ENCODE results near the gene SNCAIP. TPM values are rescaled to one million over a fixed set of nuclear protein-coding genes. Genes with fewer than 3 reads are reported as not detected.
"Not testable (repeated sequence)": the region's sequence is repeated elsewhere in the genome, so short reads cannot be mapped to it uniquely, and the experiment has no call there.

The SNCAIP gene
- total RNA-seq, 2 donors from 2014 or later, result not detected

- no peaks in the 10 kb centered on the region for H3K36me3 Mint-ChIP-seq
- DNase-seq (ENCODE audit: low spot score in 2 of 2) (no peak), ATAC-seq (no peak)
- H3K27ac Mint-ChIP-seq, result no peak overlapping the region
- H3K9me3 Mint-ChIP-seq, result no peaks in the 10 kb centered on the region
These were observed 29.1 kb downstream of the SNCAIP start for GRCh38 chr5:122341087-122341486.

DNA sequence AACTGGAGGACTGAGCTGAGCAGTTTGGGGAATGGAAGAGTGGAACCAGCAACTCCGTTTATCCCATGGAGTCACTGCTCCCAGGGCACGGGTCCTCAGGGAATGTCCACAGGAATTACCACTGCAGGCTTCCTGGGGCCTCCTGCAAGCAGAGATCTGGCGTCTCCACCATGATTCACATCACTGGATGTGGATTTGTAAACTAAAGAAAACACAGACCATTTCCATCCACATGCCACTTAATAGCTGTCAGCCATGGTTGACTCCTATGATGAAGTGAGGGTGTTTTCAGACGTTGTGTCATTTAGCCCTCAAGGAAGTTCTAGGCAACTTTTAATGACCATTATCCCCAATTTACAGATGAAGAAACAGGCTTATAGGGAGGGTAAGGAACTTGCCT, 30.2 kb downstream of the SNCAIP start:
- no peaks in the 10 kb centered on the region for H3K36me3 Mint-ChIP-seq

GRCh38 chr5:122346897-122347581, 35.0 kb downstream of the SNCAIP start:
- DNase-seq (ENCODE audit: low spot score in 2 of 2), result no peak
- Mint-ChIP-seq H3K36me3 (no peaks in the 10 kb centered on the region), H3K9me3 (no peaks in the 10 kb centered on the region), H3K27ac (no peak overlapping the region)
- ATAC-seq, result no peak

More for the DNA sequence above, 30.2 kb downstream of the SNCAIP start:
- no peak for ATAC-seq
- DNase-seq (ENCODE audit: low spot score in 2 of 2), result no peak
- Mint-ChIP-seq H3K9me3 (no peaks in the 10 kb centered on the region), H3K27ac (no peak overlapping the region)

- Mint-ChIP-seq H3K9me3 (peaks cover 0 to 2% of the 10 kb centered on the region in 2 donors), H3K27ac (no peak overlapping the region), H3K36me3 (no peaks in the 10 kb centered on the region)
- no peak for DNase-seq (ENCODE audit: low spot score in 2 of 2)
- ATAC-seq, result no peak
These were observed 38.5 kb downstream of the SNCAIP start for GRCh38 chr5:122350496-122350895.

- no peak for ATAC-seq
- Mint-ChIP-seq H3K36me3 (no peaks in the 10 kb centered on the region), H3K27ac (no peak overlapping the region), H3K9me3 (peaks cover 0 to 2% of the 10 kb centered on the region in 2 donors)
- DNase-seq (ENCODE audit: low spot score in 2 of 2), result no peak
These were observed 39.5 kb downstream of the SNCAIP start for GRCh38 chr5:122351416-122352157.

DNA sequence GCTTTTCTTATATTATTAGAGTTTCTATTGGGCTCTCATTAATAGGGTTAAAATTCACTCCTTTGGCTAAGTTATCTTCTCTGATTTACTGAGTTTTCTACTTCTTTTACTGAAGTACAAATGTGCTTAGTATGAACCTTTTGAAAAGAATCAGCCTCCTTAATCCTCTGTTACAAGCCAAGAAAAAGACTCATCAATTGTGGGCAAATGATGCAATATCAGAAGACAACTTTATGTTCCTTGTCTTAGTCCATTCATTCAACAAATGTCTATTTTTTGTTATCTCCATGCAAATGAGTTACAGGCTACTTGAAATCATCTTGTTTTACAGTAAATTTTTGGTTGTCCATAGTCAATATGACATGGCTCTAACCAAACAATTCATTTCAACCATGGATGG, 40.3 kb downstream of the SNCAIP start:
- no peaks in the 10 kb centered on the region for H3K36me3 Mint-ChIP-seq
- H3K9me3 Mint-ChIP-seq, result peaks cover 0 to 2% of the 10 kb centered on the region in 2 donors
- no peak overlapping the region for H3K27ac Mint-ChIP-seq
- DNase-seq (ENCODE audit: low spot score in 2 of 2) (no peak), ATAC-seq (no peak)

DNA sequence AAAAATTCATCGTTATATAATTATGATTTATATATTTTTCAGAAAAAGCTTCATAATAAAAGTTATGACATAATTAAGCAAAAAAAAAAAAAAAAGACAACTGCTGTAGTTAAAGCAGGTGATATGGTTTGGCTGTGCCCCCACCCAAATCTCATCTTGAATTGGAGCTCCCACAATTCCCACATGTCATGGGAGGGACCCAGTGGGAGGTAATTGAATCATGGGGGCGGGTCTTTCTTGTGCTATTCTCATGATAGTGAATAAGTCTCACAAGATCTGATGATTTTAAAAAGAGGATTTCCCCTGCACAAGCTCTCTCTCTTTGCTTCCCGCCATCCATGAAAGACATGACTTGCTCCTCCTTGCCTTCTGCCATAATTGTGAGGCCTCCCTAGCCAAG, 41.3 kb downstream of the SNCAIP start:
- not testable (repeated sequence) for H3K36me3 Mint-ChIP-seq; DNase-seq (ENCODE audit: low spot score in 2 of 2); H3K9me3 Mint-ChIP-seq; ATAC-seq; H3K27ac Mint-ChIP-seq

GRCh38 chr5:122354293-122354692, 42.3 kb downstream of the SNCAIP start:
- no peak overlapping the region for H3K27ac Mint-ChIP-seq
- DNase-seq (ENCODE audit: low spot score in 2 of 2) (no peak), ATAC-seq (no peak)
- H3K36me3 Mint-ChIP-seq, result no peaks in the 10 kb centered on the region
- peaks cover 0 to 2% of the 10 kb centered on the region in 2 donors for H3K9me3 Mint-ChIP-seq

GRCh38 chr5:122355324-122355723, 43.3 kb downstream of the SNCAIP start:
- Mint-ChIP-seq H3K36me3 (no peaks in the 10 kb centered on the region), H3K9me3 (peaks cover 0 to 2% of the 10 kb centered on the region in 2 donors), H3K27ac (no peak overlapping the region)
- DNase-seq (ENCODE audit: low spot score in 2 of 2) (no peak), ATAC-seq (no peak)

- Mint-ChIP-seq H3K9me3 (peaks cover 0 to 2% of the 10 kb centered on the region in 2 donors), H3K36me3 (no peaks in the 10 kb centered on the region), H3K27ac (no peak overlapping the region)
- no peak for DNase-seq (ENCODE audit: low spot score in 2 of 2)
- no peak for ATAC-seq
These were observed 44.8 kb downstream of the SNCAIP start for GRCh38 chr5:122356855-122357254.

DNA sequence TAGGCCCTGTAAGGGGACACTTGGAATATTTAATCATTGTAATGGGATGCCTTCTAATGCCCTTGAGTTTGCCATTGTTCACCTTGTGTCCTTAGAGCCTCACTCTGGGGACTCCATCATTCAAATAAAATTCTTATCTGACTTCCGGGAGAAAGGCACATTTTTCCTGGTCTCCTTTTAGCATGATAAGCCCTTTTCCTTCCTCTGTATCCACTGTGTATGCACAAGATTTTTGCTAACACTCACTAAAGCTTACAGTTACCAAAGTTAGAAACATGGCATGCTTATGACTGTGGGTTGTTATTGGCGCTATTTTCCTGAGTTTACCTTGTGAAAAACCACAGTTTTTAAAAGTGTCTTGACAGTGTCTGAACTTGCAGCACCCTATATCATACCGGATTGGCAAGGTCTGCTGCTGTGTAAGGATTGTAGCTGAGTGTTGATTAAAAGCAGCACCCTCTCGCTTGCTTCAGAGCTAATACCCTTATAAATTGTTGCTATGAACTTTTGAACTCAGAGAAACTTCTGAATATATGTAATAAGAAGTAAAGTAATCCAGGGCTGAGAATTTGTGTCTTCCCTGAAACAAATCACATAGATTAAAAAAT, 46.4 kb downstream of the SNCAIP start:
- ATAC-seq (no peak), DNase-seq (ENCODE audit: low spot score in 2 of 2) (no peak)
- Mint-ChIP-seq H3K27ac (no peak overlapping the region), H3K9me3 (no peaks in the 10 kb centered on the region), H3K36me3 (no peaks in the 10 kb centered on the region)

GRCh38 chr5:122362361-122362760, 50.3 kb downstream of the SNCAIP start:
- H3K36me3 Mint-ChIP-seq, result no peaks in the 10 kb centered on the region
- DNase-seq (ENCODE audit: low spot score in 2 of 2) (no peak), ATAC-seq (no peak)
- no peak overlapping the region for H3K27ac Mint-ChIP-seq
- peaks cover 0 to 6% of the 10 kb centered on the region in 2 donors for H3K9me3 Mint-ChIP-seq

- DNase-seq (ENCODE audit: low spot score in 2 of 2), result no peak
- no peaks in the 10 kb centered on the region for H3K36me3 Mint-ChIP-seq
- H3K27ac Mint-ChIP-seq, result no peak overlapping the region
- H3K9me3 Mint-ChIP-seq, result peaks cover 0 to 6% of the 10 kb centered on the region in 2 donors
- no peak for ATAC-seq
These were observed 51.6 kb downstream of the SNCAIP start for GRCh38 chr5:122363623-122364022.

GRCh38 chr5:122366501-122366900, 54.5 kb downstream of the SNCAIP start:
- no peaks in the 10 kb centered on the region for H3K36me3 Mint-ChIP-seq
- DNase-seq (ENCODE audit: low spot score in 2 of 2) (no peak), ATAC-seq (peak in 1 of 2 donors; percentile 56)
- no peak overlapping the region for H3K27ac Mint-ChIP-seq
- H3K9me3 Mint-ChIP-seq, result peaks cover 0 to 6% of the 10 kb centered on the region in 2 donors

- no peaks in the 10 kb centered on the region for H3K36me3 Mint-ChIP-seq
- H3K9me3 Mint-ChIP-seq, result peaks cover 0 to 6% of the 10 kb centered on the region in 2 donors
- DNase-seq (ENCODE audit: low spot score in 2 of 2) (no peak), ATAC-seq (no peak)
- no peak overlapping the region for H3K27ac Mint-ChIP-seq
These were observed 55.4 kb downstream of the SNCAIP start for GRCh38 chr5:122367456-122367855.

DNA sequence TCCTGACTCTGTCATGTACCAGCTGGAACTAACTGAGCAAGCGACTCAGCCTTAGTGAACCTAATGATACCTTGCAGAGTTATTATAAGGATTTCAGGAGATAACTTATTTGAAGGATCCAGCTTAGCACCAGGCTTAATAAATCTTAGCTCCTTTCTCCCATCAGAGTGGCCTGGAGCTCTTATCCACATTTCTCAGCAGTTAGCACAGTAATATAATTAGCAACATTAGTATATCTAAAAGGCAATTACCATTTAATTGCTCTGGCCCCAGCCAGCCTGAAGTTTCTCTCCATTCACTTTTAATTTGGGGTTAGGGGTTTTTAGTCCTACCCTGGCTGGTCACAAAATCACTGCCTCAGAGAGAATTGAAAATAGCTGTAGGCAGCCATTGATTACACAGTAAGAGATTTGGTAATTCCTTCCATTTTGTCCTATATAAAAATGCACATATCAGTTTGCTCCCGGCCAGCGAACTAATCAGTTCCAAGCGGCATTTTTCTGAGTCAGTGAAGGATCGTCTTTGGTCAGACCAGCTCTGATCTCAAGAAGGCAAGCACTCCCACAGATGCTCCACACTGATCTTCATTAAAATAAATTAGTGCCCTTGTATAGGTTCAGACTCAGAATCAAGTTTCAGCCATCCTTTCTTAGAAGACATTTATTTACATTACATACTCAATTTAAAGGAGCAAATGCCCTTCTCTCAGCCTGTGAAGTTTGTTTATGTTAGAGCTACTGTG, 56.6 kb downstream of the SNCAIP start:
- Mint-ChIP-seq H3K36me3 (no peaks in the 10 kb centered on the region), H3K9me3 (peaks cover 0 to 6% of the 10 kb centered on the region in 2 donors), H3K27ac (no peak overlapping the region)
- no peak for ATAC-seq
- no peak for DNase-seq (ENCODE audit: low spot score in 2 of 2)

Data from activated naive CD4-positive, alpha-beta T cell treated with anti-CD3 and anti-CD28 coated beads, Interleukin-2, amount 50 U/mL, for 72 hours (primary cell).